ENCODE measurements around the gene NBAS. TPM values are rescaled to one million over a fixed set of nuclear protein-coding genes. Genes with fewer than 3 reads are reported as not detected.

NBAS gene
- total RNA-seq, 1 donor from 2014 or later, result 61.6 TPM

DNA sequence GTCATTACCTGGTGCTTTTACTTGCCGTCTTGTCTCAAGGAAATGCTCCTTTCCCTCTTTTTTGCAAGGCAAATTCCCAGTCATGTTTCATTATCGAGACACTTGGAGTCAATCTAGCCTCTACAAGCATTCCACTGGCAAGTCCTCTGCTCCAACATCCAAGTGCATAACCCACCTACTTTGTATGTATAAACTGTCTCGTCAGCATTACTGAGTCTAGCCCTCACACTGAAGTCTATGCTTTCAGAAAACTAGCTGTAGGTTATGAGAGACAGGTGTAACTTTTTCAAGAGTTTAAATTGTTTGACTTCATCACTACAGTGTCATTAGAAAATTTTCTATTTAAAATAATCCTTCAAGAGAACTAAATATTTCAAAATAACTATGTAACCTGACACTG is 319.2 kb downstream of the NBAS start:
- TF ChIP-seq, protein P1, sequence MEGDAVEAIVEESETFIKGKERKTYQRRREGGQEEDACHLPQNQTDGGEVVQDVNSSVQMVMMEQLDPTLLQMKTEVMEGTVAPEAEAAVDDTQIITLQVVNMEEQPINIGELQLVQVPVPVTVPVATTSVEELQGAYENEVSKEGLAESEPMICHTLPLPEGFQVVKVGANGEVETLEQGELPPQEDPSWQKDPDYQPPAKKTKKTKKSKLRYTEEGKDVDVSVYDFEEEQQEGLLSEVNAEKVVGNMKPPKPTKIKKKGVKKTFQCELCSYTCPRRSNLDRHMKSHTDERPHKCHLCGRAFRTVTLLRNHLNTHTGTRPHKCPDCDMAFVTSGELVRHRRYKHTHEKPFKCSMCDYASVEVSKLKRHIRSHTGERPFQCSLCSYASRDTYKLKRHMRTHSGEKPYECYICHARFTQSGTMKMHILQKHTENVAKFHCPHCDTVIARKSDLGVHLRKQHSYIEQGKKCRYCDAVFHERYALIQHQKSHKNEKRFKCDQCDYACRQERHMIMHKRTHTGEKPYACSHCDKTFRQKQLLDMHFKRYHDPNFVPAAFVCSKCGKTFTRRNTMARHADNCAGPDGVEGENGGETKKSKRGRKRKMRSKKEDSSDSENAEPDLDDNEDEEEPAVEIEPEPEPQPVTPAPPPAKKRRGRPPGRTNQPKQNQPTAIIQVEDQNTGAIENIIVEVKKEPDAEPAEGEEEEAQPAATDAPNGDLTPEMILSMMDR (conservative IDR thresholded peaks at IDR 0.05), result no peak
- Mint-ChIP-seq H3K9me3 (peaks cover 4% of the 10 kb centered on the region), H3K36me3 (ENCODE audit: low read depth) (peaks cover 23% of the 10 kb centered on the region), H3K27me3 (ENCODE audit: low read depth) (no peaks in the 10 kb centered on the region), H3K27ac (ENCODE audit: unreplicated experiment) (peak overlapping the region; percentile 44), H3K4me1 (peaks cover 15% of the 10 kb centered on the region), H3K4me3 (no peak overlapping the region)
- DNase-seq (ENCODE audit: low read depth, low spot score), result no peak

DNA sequence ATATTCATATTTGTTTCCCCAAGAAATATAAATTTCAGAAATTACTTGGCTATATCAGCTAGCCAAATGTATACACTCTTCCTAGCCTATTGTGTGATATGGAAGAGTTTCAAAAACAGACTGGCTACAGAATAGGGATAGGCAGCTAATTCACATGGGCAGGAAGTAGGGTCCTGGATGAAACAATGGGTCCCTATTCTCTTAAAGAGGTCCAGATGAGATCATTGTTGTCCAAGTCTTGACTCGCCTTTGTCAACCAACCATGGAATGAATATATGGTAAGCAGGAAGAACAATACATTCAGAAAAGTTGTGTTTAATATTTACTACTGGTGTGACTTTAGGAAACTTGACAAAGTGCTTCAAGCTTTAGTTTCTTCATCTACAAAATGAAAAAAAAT is 319.9 kb downstream of the NBAS start:
- H3K27ac Mint-ChIP-seq (ENCODE audit: unreplicated experiment), result no peak overlapping the region
- H3K36me3 Mint-ChIP-seq (ENCODE audit: low read depth), result peaks cover 16% of the 10 kb centered on the region
- peaks cover 15% of the 10 kb centered on the region for H3K4me1 Mint-ChIP-seq
- no peak for DNase-seq (ENCODE audit: low read depth, low spot score)
- TF ChIP-seq, protein P1 (conservative IDR thresholded peaks at IDR 0.05), result no peak
- no peak overlapping the region for H3K4me3 Mint-ChIP-seq
- peaks cover 2% of the 10 kb centered on the region for H3K9me3 Mint-ChIP-seq
- H3K27me3 Mint-ChIP-seq (ENCODE audit: low read depth), result no peaks in the 10 kb centered on the region

DNA sequence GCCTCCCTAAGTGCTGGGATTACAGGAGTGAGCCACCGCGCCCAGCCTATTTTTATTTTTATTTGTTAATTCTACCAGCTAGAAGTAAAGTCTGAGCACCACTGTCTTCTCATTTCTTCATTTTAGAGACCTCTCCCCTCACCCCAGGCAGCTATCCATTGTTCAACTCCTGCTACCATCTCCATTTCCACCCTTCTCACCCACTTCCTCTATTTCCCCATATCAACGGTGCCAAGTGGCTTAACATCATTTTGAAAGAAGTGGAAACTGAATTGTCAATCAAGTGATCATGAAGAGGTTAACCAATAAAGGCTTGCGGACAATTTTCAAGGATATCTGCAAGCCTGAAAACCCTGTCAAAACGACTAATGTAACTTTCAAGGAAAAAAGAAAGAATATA is 323.1 kb downstream of the NBAS start:
- H3K9me3 Mint-ChIP-seq, result peaks cover 2% of the 10 kb centered on the region
- H3K36me3 Mint-ChIP-seq (ENCODE audit: low read depth), result peaks cover 5% of the 10 kb centered on the region
- H3K4me1 Mint-ChIP-seq, result peaks cover 15% of the 10 kb centered on the region
- H3K27me3 Mint-ChIP-seq (ENCODE audit: low read depth), result no peaks in the 10 kb centered on the region
- DNase-seq (ENCODE audit: low read depth, low spot score), result no peak
- H3K27ac Mint-ChIP-seq (ENCODE audit: unreplicated experiment), result no peak overlapping the region
- TF ChIP-seq, protein P1 (conservative IDR thresholded peaks at IDR 0.05), result no peak
- no peak overlapping the region for H3K4me3 Mint-ChIP-seq

DNA sequence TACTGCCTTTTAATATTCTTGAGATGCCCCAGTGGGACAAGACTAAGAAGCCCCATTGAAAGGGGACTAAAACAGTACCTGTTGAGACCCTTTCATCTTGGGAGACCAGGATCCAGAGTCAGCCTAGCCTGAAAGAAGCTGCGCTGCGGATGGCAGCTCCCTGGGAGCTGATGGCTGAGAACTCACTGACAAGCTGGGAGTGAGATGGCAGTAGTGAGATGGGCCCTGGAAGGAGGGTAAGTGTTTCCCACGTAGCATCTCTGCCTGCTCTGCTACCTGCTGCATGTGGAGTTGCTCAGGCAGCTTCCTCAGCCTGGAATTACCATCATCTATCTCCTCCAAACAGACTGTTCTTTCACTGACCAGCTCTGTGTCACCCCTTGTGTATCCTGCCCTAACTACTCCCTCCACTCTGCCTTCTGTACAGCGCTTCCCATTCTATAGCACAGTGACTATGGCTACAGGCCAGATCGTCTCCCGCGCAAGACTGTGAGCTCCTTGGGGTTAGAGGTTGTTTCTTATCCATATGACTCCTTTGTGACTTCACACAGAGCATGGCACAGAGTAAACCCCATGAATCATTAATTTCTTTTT is 330.4 kb downstream of the NBAS start:
- no peak for DNase-seq (ENCODE audit: low read depth, low spot score)
- TF ChIP-seq, protein P1 (conservative IDR thresholded peaks at IDR 0.05), result no peak
- H3K27ac Mint-ChIP-seq (ENCODE audit: unreplicated experiment), result no peak overlapping the region

DNA sequence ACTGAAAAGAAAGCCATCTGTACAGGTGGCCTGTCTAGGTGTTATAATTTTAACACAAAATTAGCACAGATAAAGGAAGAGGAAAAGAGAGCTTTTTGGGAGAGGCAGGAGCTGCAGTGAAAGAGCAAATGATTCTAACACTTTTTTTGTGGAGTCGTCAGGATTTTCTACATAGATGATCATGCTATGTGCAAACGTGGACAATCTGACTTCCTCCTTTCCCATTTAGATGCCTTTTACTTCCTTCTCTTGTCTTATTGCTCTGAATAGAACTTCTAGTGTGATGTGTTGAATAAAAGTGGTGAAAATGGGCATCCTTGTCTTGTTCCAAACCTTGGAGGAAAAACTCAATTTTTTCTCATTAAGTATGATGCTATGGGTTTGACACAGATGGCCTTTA is 334.5 kb downstream of the NBAS start:
- peaks cover 23% of the 10 kb centered on the region for H3K36me3 Mint-ChIP-seq (ENCODE audit: low read depth)
- DNase-seq (ENCODE audit: low read depth, low spot score), result no peak

More for the DNA sequence above, 330.4 kb downstream of the NBAS start:
- H3K27me3 Mint-ChIP-seq (ENCODE audit: low read depth), result no peaks in the 10 kb centered on the region
- no peak overlapping the region for H3K4me3 Mint-ChIP-seq
- peaks cover 5% of the 10 kb centered on the region for H3K9me3 Mint-ChIP-seq
- peaks cover 28% of the 10 kb centered on the region for H3K36me3 Mint-ChIP-seq (ENCODE audit: low read depth)
- H3K4me1 Mint-ChIP-seq, result peaks cover 4% of the 10 kb centered on the region

More for the DNA sequence above, 334.5 kb downstream of the NBAS start:
- H3K4me1 Mint-ChIP-seq, result peaks cover 11% of the 10 kb centered on the region
- no peaks in the 10 kb centered on the region for H3K27me3 Mint-ChIP-seq (ENCODE audit: low read depth)
- H3K4me3 Mint-ChIP-seq, result no peak overlapping the region
- TF ChIP-seq, protein P1 (conservative IDR thresholded peaks at IDR 0.05), result no peak
- peaks cover 5% of the 10 kb centered on the region for H3K9me3 Mint-ChIP-seq
- H3K27ac Mint-ChIP-seq (ENCODE audit: unreplicated experiment), result no peak overlapping the region
